DND-41 (cell line): ENCODE data around the gene CYB5R3.
"Not testable (repeated sequence)": the region's sequence is repeated elsewhere in the genome, so short reads cannot be mapped to it uniquely, and the experiment has no call there.

ENCODE experiments used
- CTCF ChIP-seq: IDR thresholded peaks from 2 replicates; pipeline ENCODE4 v1.5.1; 2012; ENCODE audit warnings: borderline replicate concordance, low read length, moderate library complexity, mild to moderate bottlenecking; ENCODE audit not compliant: poor library complexity, severe bottlenecking; ENCODE audit errors: extremely low read depth
- EZH2 ChIP-seq: IDR thresholded peaks from 3 replicates; pipeline ENCODE4 v1.6.1; 2012; ENCODE audit warnings: borderline replicate concordance, low read depth, mild to moderate bottlenecking, moderate library complexity, low read length, inconsistent platforms; ENCODE audit not compliant: severe bottlenecking

- not testable (repeated sequence) for TF ChIP-seq CTCF, EZH2
Measured at GRCh38 chr22:42581194-42581761, 67.9 kb downstream of the CYB5R3 start.
